Spleen (tissue), 11 donors: ENCODE data around the gene DUSP22. TPM values are rescaled to one million over a fixed set of nuclear protein-coding genes. Genes with fewer than 3 reads are reported as not detected.

Experiments used
- DNase-seq: peaks from one replicate; pipeline ENCODE4 v3.0.0-alpha.2; 2020
- H3K27ac ChIP-seq, 8 donors: fragments of 200-600 bp; sonication (generic) in 7 of 8; 1 replicate in 4 of 8; 2 replicates in 4 of 8; pipeline versions ENCODE4 v1.5.0 to v1.8.0; 2016 to 2021; ENCODE audit warnings: inconsistent platforms in 4 of 8, mild to moderate bottlenecking in 4 of 8, moderate library complexity in 1 of 8
- H3K27me3 ChIP-seq, 7 donors: fragments of 200-600 bp; sonication (generic) in 6 of 7; replicated peaks in 1 of 7; 1 replicate in 4 of 7; 2 replicates in 3 of 7; pipeline versions ENCODE4 v1.5.0 to v1.8.0; 2016 to 2021; ENCODE audit warnings: inconsistent platforms in 3 of 7, mild to moderate bottlenecking in 1 of 7
- H3K36me3 ChIP-seq, 6 donors: fragments of 200-600 bp; sonication (generic) in 5 of 6; 1 replicate in 4 of 6; 2 replicates in 2 of 6; pipeline versions ENCODE4 v1.5.0 to v1.8.0; 2016 to 2021; ENCODE audit warnings: inconsistent platforms in 2 of 6
- H3K4me1 ChIP-seq, 6 donors: fragments of 200-600 bp; sonication (generic) in 5 of 6; 1 replicate in 3 of 6; 2 replicates in 3 of 6; pipeline versions ENCODE4 v1.5.0 to v1.8.0; 2016 to 2021; ENCODE audit warnings: inconsistent platforms in 3 of 6
- H3K4me3 ChIP-seq, 8 donors: fragments of 200-600 bp; sonication (generic) in 7 of 8; 1 replicate in 4 of 8; 2 replicates in 4 of 8; pipeline versions ENCODE4 v1.5.0 to v1.8.0; 2016 to 2021; ENCODE audit warnings: inconsistent platforms in 4 of 8, mild to moderate bottlenecking in 4 of 8, moderate library complexity in 2 of 8
- H3K9me3 ChIP-seq, 8 donors: fragments of 200-600 bp; sonication (generic) in 7 of 8; 1 replicate in 4 of 8; 2 replicates in 4 of 8; pipeline versions ENCODE4 v1.5.0 to v1.8.0; 2016 to 2021; ENCODE audit warnings: inconsistent platforms in 4 of 8
- POLR2A ChIP-seq, 3 donors: fragments of 450-650 bp; IDR thresholded peaks; one replicate each; pipeline ENCODE4 v1.5.1; 2017; ENCODE audit warnings: antibody characterized with exemption in 3 of 3, mild to moderate bottlenecking in 1 of 3
- POLR2AphosphoS5 ChIP-seq, 3 donors: sonication (generic); formaldehyde crosslinking; IDR thresholded peaks; one replicate each; pipeline ENCODE4 v1.5.1; 2017; ENCODE audit warnings: antibody characterized with exemption in 3 of 3
- whole genome bisulfite sequencing, 5 donors: extraction: QIAGEN DNeasy Blood & Tissue Kit in 3 of 5; methylation state at CpG; one replicate each; pipeline versions ENCODE4 v1.1.5 to v1.1.7; 2013 to 2018; 5-methylcytosine and 5-hydroxymethylcytosine counted together
- intact Hi-C: fragments of 100-400 bp; cut with DNase I; formaldehyde crosslinking; loops from one replicate; pipeline ENCODE4 v1.15.0; 2023; ENCODE audit warnings: low total_unique reads
- polyA plus RNA-seq, 3 donors: library from polyadenylated mRNA; stranded (reverse); fragments of 200-250 nt; gene quantifications; one replicate each; pipeline ENCODE4 v1.2.1, GENCODE V29; 2013
- total RNA-seq, 7 donors: library from RNA; depleted of rRNA in 3 of 7; stranded (reverse); fragments of >200 nt in 3 of 7; fragmentation: NEBNext Ultra II Directional in 4 of 7; extraction: Animal tissue kit (Norgen Biotek cat#: 25700) in 4 of 7; gene quantifications; one replicate each; pipeline versions ENCODE4 v1.1.0 to v1.2.1, GENCODE V29; 2016 to 2021
- TF ChIP-seq, protein P1 (sequence below), 11 experiments: fragments of 200-600 bp in 7 of 11; fragments of 450-650 bp in 4 of 11; sonication (generic) in 4 of 11; IDR thresholded peaks in 8 of 11; conservative IDR thresholded peaks in 3 of 11; 1 replicate in 7 of 11; 2 replicates in 4 of 11; pipeline versions ENCODE4 v1.4.0 to v1.8.0; 2016 to 2021; ENCODE audit warnings: antibody characterized with exemption in 11 of 11, inconsistent platforms in 4 of 11, mild to moderate bottlenecking in 1 of 11
- donor health status: healthy with polysubstance abuse.
- donor health status: DM: no; HTN: no; CAD: no; lungs with moderate emphysema.
- donor health status: DM: no; HTN: no; CAD: no.
- donor health status: Bipolar disorder and iron deficiency.
- donor health status: healthy.
- donor health status: DM: no; HTN: no; CAD: no.
- donor health status: DM: yes; HTN: yes; CAD: no.

DUSP22 gene
- total and polyA plus RNA-seq, 10 donors: 41.2 to 120 (median 69.4) TPM

DNA sequence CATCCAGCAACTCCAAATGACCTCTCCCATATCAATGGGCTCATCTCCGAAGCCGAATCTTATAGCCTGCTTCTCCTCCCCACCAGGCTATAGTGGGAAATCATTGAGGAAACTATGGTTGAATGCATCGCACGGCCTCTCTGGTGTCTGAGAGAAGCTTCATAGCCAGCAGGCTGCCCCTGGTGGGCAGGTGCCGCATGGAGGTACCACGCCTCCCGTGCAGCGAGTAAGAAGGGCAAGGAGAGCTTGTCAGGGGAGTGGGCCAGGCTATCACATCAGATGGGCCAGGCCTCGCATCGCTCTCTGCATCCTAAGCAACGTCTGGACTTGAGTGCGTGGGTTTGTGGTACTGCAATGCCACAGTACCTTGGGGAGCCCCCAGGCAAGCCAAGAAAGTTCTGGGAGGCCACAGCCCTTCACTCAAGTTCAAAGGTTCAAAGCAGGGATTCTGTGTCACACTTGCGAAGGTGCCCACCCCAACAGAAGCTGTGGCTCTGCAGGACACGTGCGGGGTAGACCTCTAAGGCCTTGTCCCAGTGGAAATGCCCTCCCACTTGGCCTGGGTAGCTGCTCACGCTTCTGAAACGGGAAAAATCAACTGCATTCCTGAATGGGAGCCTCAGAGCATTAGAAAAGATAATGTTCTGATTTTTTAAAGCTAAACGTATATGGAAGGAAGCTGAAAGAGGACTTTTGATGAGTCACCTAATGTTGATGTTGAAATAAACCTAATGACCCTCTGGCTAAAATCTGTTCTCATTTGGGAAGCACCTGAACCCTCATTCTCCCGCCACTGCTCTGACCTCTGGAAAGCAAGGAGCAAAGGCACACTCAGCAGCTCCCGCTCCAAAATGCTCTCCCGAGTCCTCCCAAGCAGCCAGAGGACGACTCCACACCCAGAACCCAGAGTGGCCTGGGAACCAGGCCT, 90.9 kb downstream of the DUSP22 start:
- Histone ChIP-seq H3K36me3 (no peaks in the 10 kb centered on the region), H3K4me1 (peaks cover 13 to 22% (median 18%) of the 10 kb centered on the region in 6 donors), H3K4me3 (no peak overlapping the region), H3K27ac (no peak overlapping the region), H3K27me3 (peaks cover 0 to 35% (median 9%) of the 10 kb centered on the region in 7 donors), H3K9me3 (peaks cover 0 to 6% (median 0%) of the 10 kb centered on the region in 8 donors)
- DNase-seq: no peak
- TF ChIP-seq POLR2AphosphoS5 (IDR thresholded peaks at IDR 0.05) (no peak), POLR2A (IDR thresholded peaks at IDR 0.05) (no peak)
- TF ChIP-seq, protein P1, sequence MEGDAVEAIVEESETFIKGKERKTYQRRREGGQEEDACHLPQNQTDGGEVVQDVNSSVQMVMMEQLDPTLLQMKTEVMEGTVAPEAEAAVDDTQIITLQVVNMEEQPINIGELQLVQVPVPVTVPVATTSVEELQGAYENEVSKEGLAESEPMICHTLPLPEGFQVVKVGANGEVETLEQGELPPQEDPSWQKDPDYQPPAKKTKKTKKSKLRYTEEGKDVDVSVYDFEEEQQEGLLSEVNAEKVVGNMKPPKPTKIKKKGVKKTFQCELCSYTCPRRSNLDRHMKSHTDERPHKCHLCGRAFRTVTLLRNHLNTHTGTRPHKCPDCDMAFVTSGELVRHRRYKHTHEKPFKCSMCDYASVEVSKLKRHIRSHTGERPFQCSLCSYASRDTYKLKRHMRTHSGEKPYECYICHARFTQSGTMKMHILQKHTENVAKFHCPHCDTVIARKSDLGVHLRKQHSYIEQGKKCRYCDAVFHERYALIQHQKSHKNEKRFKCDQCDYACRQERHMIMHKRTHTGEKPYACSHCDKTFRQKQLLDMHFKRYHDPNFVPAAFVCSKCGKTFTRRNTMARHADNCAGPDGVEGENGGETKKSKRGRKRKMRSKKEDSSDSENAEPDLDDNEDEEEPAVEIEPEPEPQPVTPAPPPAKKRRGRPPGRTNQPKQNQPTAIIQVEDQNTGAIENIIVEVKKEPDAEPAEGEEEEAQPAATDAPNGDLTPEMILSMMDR (IDR thresholded peaks at IDR 0.05 in 8 of 11, conservative IDR thresholded peaks at IDR 0.05 in 3 of 11): no peak
- WGBS, 5 donors: 82 to 88% (median 84%) methylated on average over 22 of the region's 22 CpGs
- intact Hi-C loops: no loop called here

DNA sequence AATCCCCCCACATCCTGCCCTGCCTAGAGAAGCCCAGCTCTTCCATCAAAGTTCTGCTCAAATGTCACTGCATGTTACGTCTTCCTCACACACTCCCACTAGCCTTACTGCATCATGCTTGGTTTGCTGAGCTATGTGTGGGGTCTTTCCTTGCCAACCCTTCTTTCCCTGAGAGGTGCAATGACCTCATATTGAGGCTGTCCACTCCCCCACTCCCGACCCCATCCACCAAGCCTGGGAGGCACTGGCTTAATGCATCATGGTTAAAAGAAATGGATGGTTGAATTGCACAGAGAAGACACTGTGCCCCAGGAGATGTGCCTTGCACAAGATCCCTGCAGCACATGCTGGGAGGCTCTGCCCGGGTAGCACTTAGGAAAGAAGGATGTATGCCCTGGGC, 91.6 kb downstream of the DUSP22 start:
- Histone ChIP-seq H3K4me3 (no peak overlapping the region), H3K27me3 (peaks cover 0 to 35% (median 9%) of the 10 kb centered on the region in 7 donors)

DNA sequence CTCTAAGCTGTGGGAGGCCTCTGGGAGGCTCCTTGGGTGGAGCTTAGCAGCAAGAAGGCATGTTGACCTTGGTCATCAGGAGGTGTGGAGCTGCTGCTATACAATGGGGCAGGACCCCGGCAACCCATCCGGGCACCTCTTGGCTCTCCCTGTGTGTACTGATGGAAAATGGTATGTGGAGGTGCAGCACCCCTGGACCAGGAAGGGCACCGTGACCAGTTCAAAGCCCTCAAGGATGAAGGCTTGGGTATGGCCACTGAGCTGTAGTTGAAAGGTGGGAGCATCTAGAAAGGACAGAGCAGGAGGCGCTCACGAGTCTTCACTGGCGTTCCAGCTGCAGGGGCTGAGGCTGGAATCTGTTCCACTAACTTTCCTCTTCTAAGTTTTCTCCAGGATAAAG, 92.6 kb downstream of the DUSP22 start:
- no peak overlapping the region for H3K4me3 ChIP-seq
- intact Hi-C loops: no loop called here
- H3K4me1 ChIP-seq: peaks cover 0 to 9% (median 3%) of the 10 kb centered on the region in 6 donors
- TF ChIP-seq, protein P1 (IDR thresholded peaks at IDR 0.05 in 8 of 11, conservative IDR thresholded peaks at IDR 0.05 in 3 of 11): no peak
- TF ChIP-seq POLR2A (IDR thresholded peaks at IDR 0.05): no peak
- no peak for TF ChIP-seq POLR2AphosphoS5 (IDR thresholded peaks at IDR 0.05)
- peaks cover 0 to 40% (median 3%) of the 10 kb centered on the region in 7 donors for H3K27me3 ChIP-seq
- 85 to 99% (median 88%) methylated on average over 6 of the region's 6 CpGs for WGBS, 5 donors
- DNase-seq: no peak
- H3K36me3 ChIP-seq: no peaks in the 10 kb centered on the region
- H3K27ac ChIP-seq: no peak overlapping the region
- peaks cover 0 to 1% (median 0%) of the 10 kb centered on the region in 8 donors for H3K9me3 ChIP-seq

More for the DNA sequence above, 91.6 kb downstream of the DUSP22 start:
- Histone ChIP-seq H3K4me1 (peaks cover 8 to 14% (median 12%) of the 10 kb centered on the region in 6 donors), H3K36me3 (no peaks in the 10 kb centered on the region), H3K27ac (no peak overlapping the region), H3K9me3 (peaks cover 0 to 6% (median 0%) of the 10 kb centered on the region in 8 donors)
- intact Hi-C loops: no loop called here
- TF ChIP-seq POLR2AphosphoS5 (IDR thresholded peaks at IDR 0.05): no peak
- no peak for TF ChIP-seq POLR2A (IDR thresholded peaks at IDR 0.05)
- TF ChIP-seq, protein P1 (IDR thresholded peaks at IDR 0.05 in 8 of 11, conservative IDR thresholded peaks at IDR 0.05 in 3 of 11): no peak
- WGBS, 5 donors: 62 to 81% (median 74%) methylated on average over 3 of the region's 3 CpGs
- DNase-seq: no peak

DNA sequence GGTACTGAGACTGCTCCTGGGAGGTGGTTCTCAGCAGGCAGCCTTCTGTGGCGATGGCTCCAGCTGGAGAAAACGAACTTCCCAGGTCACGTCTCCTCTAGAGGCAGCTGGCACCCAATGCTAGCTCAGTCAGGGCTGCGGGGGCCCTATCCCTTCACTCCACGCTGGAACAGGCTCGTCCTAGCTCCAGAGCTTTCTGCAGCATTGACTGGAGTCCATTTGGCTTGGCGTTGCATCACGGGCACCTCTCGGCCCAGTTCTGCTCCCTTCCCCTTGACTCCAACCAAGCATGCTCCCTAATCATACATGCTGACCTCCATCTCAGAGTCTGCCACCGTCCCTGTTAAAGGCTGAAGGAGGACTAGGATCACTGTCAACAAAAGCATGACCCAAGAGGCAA, 93.3 kb downstream of the DUSP22 start:
- 85 to 91% (median 89%) methylated on average over 3 to 10 of the region's 10 CpGs for WGBS, 5 donors
- DNase-seq: no peak
- Histone ChIP-seq H3K27ac (no peak overlapping the region), H3K27me3 (peaks cover 0 to 40% (median 9%) of the 10 kb centered on the region in 7 donors), H3K4me1 (peaks cover 0 to 12% (median 7%) of the 10 kb centered on the region in 6 donors), H3K4me3 (no peak overlapping the region), H3K36me3 (no peaks in the 10 kb centered on the region), H3K9me3 (no peaks in the 10 kb centered on the region)
- TF ChIP-seq POLR2A (IDR thresholded peaks at IDR 0.05) (no peak), POLR2AphosphoS5 (IDR thresholded peaks at IDR 0.05) (no peak)
- TF ChIP-seq, protein P1 (IDR thresholded peaks at IDR 0.05 in 8 of 11, conservative IDR thresholded peaks at IDR 0.05 in 3 of 11): no peak
- intact Hi-C loops: no loop called here
